ENCODE results near the gene WSCD2.

Gene WSCD2

GRCh38 chr12:108129017-108129812, at the start of gene WSCD2:
WSCD2 (plus strand) TSS chr12:108129288; CDS start chr12:108195833, 66,545 bp downstream.
- DNase-seq (ENCODE audit: low spot score) = peak; percentile 69

- DNase-seq (ENCODE audit: low spot score) = no peak
Measured at GRCh38 chr12:108079721-108080120, 49.4 kb upstream of the WSCD2 start.

DNA sequence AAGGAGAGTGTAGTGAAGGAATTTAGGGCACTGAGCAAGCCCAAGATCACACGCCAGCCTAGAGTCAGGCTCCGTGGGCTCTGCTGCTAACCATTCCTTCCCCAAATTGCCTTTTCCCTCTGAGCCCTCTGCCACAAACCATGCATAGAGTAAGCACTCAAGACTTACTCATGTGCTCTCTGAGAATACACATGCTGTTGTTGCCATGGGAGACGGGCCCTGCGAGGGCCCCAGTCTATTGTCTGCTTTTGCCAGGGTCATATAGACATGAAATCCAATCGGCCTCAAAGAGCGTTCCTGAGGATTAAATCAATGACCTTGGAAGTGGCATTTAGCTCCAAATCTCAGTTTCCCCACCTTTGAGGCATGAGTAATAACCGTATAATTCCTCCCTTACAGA, 48.7 kb upstream of the WSCD2 start:
- DNase-seq (ENCODE audit: low spot score) = no peak

DNA sequence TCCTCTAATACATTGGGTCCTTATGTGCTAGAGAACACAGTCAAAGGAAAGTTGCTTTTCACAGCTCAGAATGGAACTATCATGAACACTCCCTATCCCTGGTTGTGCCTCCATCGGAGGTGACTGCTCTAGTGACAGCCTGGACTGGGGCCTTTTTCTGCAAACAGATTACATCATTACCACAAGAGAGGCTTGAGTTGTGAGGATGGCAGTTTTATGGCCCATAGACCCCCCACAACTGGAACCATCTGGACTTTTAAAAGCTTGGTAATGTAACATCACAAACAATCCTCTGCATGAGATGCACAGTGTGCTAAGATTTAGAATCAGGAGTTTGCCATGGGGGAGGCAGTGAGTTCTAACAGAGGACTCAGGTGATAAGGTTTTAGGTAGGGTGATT, 46.6 kb upstream of the WSCD2 start:
- DNase-seq (ENCODE audit: low spot score) = no peak

DNA sequence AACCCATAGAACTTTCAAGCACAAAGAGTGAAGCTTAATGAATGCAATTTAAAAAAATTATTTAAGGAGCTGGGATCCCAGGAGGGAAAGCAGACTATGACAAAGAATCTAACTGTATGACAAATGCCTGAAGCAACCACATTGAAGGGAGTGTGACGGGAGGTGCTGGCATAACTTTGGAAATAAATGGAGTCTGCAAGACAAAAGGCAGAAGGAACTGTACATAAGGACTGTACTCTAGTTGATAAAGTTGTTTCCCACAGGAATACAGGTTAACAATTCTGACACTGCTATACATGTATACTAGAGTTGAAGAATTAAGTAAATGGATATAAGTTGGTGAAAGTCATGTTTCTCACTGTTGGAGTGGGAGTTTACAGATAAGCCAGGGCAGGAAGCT, 41.2 kb upstream of the WSCD2 start:
- no peak for DNase-seq (ENCODE audit: low spot score)

DNA sequence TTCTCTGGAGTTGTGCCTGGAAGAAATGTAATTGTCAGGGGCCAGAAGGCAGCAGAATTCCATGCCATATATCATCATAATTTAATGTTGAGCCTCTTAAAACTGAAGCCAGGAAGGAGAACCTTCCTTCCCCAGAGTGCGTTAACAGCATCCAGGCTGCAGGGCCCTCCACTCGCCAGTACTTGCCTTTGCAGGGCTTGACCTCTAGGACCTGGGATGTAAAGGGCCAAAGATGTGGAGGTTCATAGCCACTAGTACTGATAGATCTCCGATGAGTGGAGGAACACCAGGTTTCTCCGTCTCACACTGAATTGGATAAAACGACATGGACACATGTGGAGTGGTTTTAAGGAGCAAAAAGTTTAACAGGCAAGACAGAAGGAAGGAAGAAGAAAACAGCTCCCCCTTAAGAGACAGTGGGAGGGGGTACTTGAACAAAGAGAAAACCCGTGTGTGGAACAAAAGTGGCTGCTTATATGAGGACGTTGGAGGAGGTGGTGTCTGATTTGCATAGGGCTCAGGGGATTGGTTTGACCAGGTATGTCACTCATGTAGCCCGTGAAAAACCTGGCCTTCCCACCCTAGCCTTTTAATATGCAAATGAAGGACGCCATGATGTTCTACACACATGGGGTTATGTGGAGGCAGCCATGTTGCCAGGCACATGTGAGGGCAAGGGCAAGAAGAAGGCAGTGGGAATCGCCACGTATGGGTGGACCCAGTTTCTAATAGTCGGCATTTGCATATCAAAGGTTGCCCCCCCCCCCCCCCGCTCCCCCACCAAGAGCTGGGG, 38.8 kb upstream of the WSCD2 start:
- no peak for DNase-seq (ENCODE audit: low spot score)

- no peak for DNase-seq (ENCODE audit: low spot score)
Measured at GRCh38 chr12:108090932-108091678, 38.0 kb upstream of the WSCD2 start.

DNA sequence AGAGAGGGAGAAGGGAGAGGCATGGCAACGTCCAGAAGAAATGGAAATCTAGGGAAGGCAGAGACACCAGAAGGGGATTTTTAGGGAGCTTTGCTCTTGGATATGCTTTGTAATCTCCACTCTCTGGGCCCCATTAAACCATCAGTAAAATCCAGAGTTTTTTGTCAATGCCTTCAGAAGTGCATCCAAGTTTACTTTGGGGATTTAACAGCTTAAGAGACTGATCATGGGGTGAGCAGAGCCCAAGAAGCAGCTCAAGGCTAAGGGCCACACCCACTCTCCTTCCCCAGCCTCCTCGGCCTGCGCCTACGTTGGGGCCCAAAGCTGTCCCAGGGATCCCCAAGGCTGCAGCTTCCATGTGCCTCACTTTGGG, 37.4 kb upstream of the WSCD2 start:
- DNase-seq (ENCODE audit: low spot score) = no peak

DNA sequence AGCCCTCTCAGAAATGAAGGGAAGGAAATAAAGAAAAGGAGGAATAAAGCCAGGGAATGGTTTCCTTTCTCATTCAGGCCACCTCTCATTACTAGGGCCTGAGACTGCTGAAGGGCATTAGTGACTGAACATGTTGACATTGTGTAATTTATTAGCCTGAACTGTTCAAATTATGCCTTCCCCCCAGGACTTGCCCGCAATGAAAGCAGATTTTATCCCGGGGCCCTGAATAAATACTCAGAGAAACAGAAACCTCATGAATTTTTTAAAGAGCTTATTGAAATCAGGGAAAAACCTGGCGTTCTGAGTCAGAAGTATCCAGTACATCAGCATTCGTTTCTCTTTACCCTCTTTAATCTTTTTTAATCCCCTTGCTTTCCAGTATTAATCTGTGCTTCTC, 35.9 kb upstream of the WSCD2 start:
- DNase-seq (ENCODE audit: low spot score) = no peak

- no peak for DNase-seq (ENCODE audit: low spot score)
Measured at GRCh38 chr12:108094056-108094649, 34.9 kb upstream of the WSCD2 start.

DNA sequence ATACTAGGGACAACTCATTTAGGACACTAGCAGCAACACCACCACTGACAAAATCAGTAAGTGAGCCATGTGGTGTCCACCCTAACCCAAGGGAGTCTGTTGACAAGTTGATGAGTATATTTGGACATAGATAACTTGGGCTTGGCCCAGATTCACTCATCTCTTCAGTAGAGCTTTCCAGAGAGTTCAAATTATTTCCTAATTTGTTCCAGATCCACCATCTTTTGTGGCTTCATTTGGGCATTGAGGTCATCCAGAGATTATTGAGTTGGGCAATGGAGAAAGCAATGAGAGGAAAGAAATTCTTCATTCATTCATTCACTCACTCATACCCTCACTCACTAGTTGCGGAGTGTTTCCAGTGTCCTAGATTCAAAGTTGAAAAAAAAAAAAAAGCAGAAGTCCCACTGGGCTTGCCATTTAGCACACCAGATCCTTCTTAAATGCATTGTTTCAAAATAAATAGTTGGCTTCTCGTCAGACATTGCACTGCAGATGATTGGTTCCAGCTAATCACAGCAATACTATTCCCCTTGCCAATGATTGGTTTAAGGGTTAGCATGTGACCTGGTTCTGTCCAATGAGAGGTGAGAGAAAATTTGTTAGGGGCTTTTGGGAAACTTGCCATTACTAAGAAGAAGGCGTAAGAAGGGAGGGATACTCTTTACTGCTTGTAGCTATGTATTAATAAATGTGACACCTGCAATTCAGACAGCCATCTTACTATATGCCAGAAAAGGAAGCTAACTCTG, 31.8 kb upstream of the WSCD2 start:
- no peak for DNase-seq (ENCODE audit: low spot score)

GRCh38 chr12:108098374-108098773, 30.7 kb upstream of the WSCD2 start:
- DNase-seq (ENCODE audit: low spot score) = no peak

DNA sequence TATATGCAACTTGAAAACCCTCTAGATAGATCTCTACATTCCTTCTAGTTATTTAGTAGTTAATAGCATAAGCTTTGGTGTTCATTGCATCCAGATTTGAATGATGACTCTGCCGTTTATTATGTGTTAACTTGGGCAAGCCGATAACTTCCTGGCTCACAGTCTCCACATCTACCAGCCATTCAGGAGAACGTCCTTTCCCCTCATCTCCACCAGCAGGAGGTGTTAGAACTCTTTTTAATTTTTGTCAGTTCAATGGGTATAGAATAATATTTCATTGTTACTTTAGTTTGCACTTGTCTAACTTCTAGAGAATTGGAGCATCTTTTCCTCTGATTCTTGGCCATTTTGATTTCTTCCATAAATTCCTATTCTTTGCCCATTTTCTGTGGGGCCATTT, 30.0 kb upstream of the WSCD2 start:
- no peak for DNase-seq (ENCODE audit: low spot score)

DNA sequence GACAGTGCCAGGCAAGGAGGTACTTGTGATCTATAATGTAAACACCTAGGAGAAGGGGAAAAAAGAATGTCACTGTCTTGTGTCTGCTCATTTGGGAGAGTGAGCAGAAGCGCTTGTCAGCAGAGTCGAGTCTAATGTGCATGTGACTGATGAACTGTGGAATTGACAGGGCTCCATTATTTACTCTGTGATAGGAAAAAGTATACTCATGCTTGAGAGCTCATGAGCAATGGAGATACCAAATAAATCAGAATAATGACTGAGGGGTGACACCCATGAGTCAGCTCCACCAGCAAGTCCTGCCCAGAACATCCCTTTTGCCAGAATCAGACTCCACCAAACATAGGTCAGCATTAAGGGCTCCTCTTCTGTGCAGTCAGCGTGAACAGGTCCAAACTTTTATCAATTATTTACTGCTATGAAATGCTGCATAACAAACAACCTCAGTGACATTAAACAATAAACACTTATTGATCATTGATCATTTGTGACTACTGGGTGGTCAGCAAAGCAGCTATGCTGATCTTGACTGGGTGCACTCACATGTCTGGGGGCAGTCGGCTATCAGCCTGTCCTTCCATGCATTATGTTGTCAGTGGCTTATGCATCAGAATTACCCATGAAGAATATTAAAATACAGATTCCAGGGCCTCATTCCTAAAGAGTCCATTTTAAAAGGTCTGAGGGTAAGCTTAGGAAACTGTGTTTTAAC, 29.2 kb upstream of the WSCD2 start:
- no peak for DNase-seq (ENCODE audit: low spot score)

- DNase-seq (ENCODE audit: low spot score) = no peak
Measured at GRCh38 chr12:108101605-108102175, 27.4 kb upstream of the WSCD2 start.

DNA sequence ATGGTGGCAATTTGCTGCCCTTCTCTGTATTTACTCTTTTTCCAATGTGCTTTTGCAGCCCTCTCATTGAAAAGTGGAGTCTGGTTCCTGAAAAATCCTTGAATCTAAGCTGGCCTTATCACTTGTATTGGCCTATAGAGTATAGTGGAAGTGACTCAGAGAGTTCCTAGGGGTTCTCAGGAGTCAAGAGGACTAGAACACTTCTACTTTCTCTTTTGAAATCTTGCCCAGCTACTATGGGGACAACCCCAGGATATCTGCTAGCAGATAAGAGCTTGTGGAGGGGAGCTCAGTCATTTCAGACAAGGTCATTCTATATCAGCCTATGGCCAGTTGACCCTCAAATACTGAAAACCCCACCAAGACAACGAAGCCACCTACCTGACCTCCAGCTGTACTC, 26.7 kb upstream of the WSCD2 start:
- DNase-seq (ENCODE audit: low spot score) = peak; percentile 4

DNA sequence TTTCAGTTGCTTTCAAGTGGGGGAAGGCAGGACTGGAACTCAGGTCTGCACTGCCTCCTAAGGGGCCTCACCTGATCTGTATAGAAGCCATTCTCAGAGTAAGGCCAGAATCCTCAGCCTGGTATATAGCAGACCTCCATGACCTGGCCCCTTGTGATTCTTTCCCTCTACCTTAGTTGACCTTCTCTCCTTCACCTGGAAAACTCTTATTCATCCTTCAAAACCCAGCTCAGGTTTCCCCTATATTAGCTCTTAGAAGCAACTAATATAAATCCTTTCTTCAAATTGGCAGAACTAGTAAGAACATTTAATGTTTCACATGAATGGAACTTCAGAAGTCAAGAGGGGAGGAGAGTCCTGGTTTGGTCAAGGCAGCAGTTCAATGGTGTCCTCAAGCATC, 26.0 kb upstream of the WSCD2 start:
- DNase-seq (ENCODE audit: low spot score) = no peak

DNA sequence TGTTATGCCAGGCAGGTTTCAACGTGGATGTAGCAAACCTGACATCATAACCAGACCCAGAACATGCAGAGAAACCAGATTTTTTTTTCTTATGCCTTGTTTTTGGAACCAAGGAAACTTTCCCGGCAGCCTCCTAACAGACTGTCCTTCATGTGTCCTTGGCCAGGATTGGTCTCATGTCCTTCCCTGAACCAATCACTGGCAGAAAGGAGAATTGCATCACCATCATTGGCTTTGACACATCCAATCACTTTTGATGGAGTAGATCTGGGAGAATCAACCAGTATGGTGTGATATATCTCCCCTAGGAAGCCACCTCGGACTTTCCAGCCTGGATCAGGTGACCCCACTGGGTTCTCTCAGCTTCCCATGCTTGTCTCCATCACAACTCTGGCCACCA, 25.6 kb upstream of the WSCD2 start:
- no peak for DNase-seq (ENCODE audit: low spot score)

DNA sequence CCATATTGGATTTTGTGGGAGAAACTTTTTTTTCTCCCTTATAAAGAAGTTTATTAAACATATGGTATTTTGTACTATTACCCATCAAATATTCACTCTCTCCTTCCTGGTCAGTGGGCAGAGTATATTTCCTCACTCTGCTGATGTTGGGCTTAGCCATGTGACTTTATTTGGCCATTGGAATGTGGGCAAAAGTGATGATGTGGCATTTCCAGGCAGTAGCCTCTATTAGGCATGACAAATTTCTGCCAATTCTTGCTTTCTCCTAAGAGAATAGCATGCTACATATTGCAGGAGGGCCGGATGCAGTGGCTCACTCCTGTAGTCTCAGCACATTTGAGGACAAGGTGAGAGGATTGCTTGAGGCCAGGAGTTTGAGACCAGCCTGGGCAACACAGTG, 24.4 kb upstream of the WSCD2 start:
- DNase-seq (ENCODE audit: low spot score) = no peak

- no peak for DNase-seq (ENCODE audit: low spot score)
Measured at GRCh38 chr12:108106599-108106998, 22.5 kb upstream of the WSCD2 start.

DNA sequence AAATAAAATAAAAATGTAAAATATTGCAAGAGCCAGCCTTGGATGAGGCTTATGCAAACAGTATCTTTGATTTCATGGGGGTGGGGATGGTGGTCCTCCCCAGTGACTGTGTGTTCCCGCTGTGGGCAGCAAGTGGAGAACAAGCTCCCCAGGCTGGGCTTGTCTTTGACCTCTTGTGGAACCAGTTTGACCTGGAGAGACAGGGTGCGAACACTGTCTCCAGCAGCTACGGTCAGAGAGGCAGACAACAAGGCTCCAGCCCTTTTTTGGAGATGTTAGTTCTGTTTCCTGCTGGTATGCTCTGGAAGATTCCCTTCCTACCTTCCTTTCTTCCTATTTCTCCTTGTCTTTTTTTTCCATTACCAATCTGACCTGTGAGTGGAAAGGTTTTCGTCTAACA, 21.8 kb upstream of the WSCD2 start:
- no peak for DNase-seq (ENCODE audit: low spot score)

Data from kidney capillary endothelial cell (primary cell).